SK-N-SH (cell line): ENCODE data around the gene AACS. TPM values are rescaled to one million over a fixed set of nuclear protein-coding genes. Genes with fewer than 3 reads are reported as not detected.

Source experiments
- CTCF ChIA-PET: fragments of 300-600, 350-600 bp; formaldehyde crosslinking; extraction: SDS; loops from one replicate; lab custom pipeline; 2021; lab: Yijun Ruan, JAX
- POLR2A ChIA-PET: fragments of 350-600 bp; sonication (Branson Sonifier 250); formaldehyde crosslinking; extraction: SDS; loops from one replicate; lab custom pipeline; 2020; ENCODE audit warnings: antibody characterized with exemption, inconsistent platforms; lab: Yijun Ruan, JAX
- DNase-seq: peaks from one replicate; pipeline ENCODE4 v3.0.0; 2012
- H2AFZ ChIP-seq: fragments of 200-600 bp; sonication (generic); 2 replicates; pipeline ENCODE4 v1.8.1; 2016; ENCODE audit warnings: antibody characterized with exemption, mild to moderate bottlenecking, low read depth
- H3F3A ChIP-seq: fragments of 200-600 bp; sonication (generic); replicated peaks from 2 replicates; pipeline ENCODE3; 2016; ENCODE audit warnings: antibody characterized with exemption, mild to moderate bottlenecking; ENCODE audit not compliant: insufficient read depth
- H3K27ac ChIP-seq, 2 experiments: fragments of 200-500 bp in 1 of 2; fragments of 200-600 bp in 1 of 2; sonication (Bioruptor generic) in 1 of 2; sonication (generic), shearing (Covaris generic) in 1 of 2; 2 replicates each; pipeline versions ENCODE4 v1.5.1 to v1.6.1; 2014 to 2016; ENCODE audit warnings: low read depth in 2 of 2, inconsistent platforms in 1 of 2, low read length in 1 of 2, mild to moderate bottlenecking in 1 of 2, mixed read lengths in 1 of 2
- H3K27me3 ChIP-seq: fragments of 200-600 bp; sonication (generic), shearing (Covaris generic); 2 replicates; pipeline ENCODE4 v1.6.1; 2016; ENCODE audit warnings: mixed run types; ENCODE audit not compliant: insufficient read depth
- H3K36me3 ChIP-seq, 2 experiments: fragments of 200-500 bp in 1 of 2; fragments of 200-600 bp in 1 of 2; sonication (Bioruptor generic) in 1 of 2; sonication (generic) in 1 of 2; replicated peaks in 1 of 2; 2 replicates each; pipeline versions ENCODE3 to v1.5.1; 2014 to 2016; ENCODE audit warnings: low read length in 1 of 2, mild to moderate bottlenecking in 1 of 2; ENCODE audit not compliant: insufficient read depth in 2 of 2, control insufficient read depth in 1 of 2
- H3K4me1 ChIP-seq, 2 experiments: fragments of 200-500 bp in 1 of 2; fragments of 200-600 bp in 1 of 2; sonication (Bioruptor generic) in 1 of 2; sonication (generic), shearing (Covaris generic) in 1 of 2; 2 replicates each; pipeline versions ENCODE4 v1.5.1 to v1.6.1; 2014 to 2016; ENCODE audit warnings: low read depth in 1 of 2, low read length in 1 of 2, mixed run types in 1 of 2; ENCODE audit not compliant: insufficient read depth in 2 of 2, control insufficient read depth in 1 of 2
- H3K4me2 ChIP-seq: fragments of 200-600 bp; sonication (generic), shearing (Covaris generic); 2 replicates; pipeline ENCODE4 v1.6.1; 2017; ENCODE audit warnings: mixed run types
- H3K4me3 ChIP-seq, 2 experiments: fragments of 200-500 bp in 1 of 2; fragments of 200-600 bp in 1 of 2; sonication (Bioruptor generic) in 1 of 2; sonication (generic), shearing (Covaris generic) in 1 of 2; 2 replicates each; pipeline versions ENCODE4 v1.5.1 to v1.8.1; 2014 to 2016; ENCODE audit warnings: low read depth in 2 of 2, inconsistent platforms in 1 of 2, low read length in 1 of 2, mild to moderate bottlenecking in 1 of 2, mixed read lengths in 1 of 2, moderate library complexity in 1 of 2
- H3K79me2 ChIP-seq: fragments of 200-600 bp; sonication (generic); 2 replicates; pipeline ENCODE4 v1.8.1; 2017; ENCODE audit warnings: mild to moderate bottlenecking; ENCODE audit not compliant: insufficient read depth
- H3K9ac ChIP-seq: fragments of 200-600 bp; sonication (generic); 2 replicates; pipeline ENCODE4 v1.6.1; 2017; ENCODE audit warnings: mixed run types
- H3K9me2 ChIP-seq: fragments of 200-600 bp; sonication (generic); 2 replicates; pipeline ENCODE4 v1.6.1; 2017; ENCODE audit warnings: mixed run types
- H3K9me3 ChIP-seq: fragments of 200-600 bp; sonication (generic); 2 replicates; pipeline ENCODE4 v1.6.1; 2017; ENCODE audit warnings: mixed run types, mild to moderate bottlenecking, moderate library complexity
- H4K20me1 ChIP-seq: fragments of 200-600 bp; sonication (generic); 2 replicates; pipeline ENCODE4 v1.6.1; 2017; ENCODE audit warnings: mild to moderate bottlenecking, mixed run types; ENCODE audit not compliant: insufficient read depth
- CHD2 ChIP-seq: fragments of 150-350 bp; IDR thresholded peaks from 2 replicates; pipeline ENCODE4 v1.6.1; 2018; ENCODE audit warnings: low read length; ENCODE audit not compliant: partially characterized antibody
- EP300 ChIP-seq, 2 experiments: IDR thresholded peaks; 2 replicates each; pipeline versions ENCODE4 v1.4.0 to v1.6.1; 2012; ENCODE audit warnings: borderline replicate concordance in 1 of 2, low read depth in 1 of 2, low read length in 1 of 2
- EZH2phosphoT487 ChIP-seq: fragments of 200-600 bp; sonication (generic); IDR thresholded peaks from 2 replicates; pipeline ENCODE4 v1.6.1; 2017; ENCODE audit warnings: low read depth, mixed run types, mild to moderate bottlenecking, antibody characterized with exemption, moderate library complexity, borderline replicate concordance
- FOSL2 ChIP-seq: IDR thresholded peaks from 2 replicates; pipeline ENCODE4 v1.4.0; 2012; ENCODE audit warnings: low read depth, mild to moderate bottlenecking, moderate library complexity, borderline replicate concordance
- JUND ChIP-seq: IDR thresholded peaks from 2 replicates; pipeline ENCODE4 v1.4.0; 2012
- MEF2A ChIP-seq: IDR thresholded peaks from 2 replicates; pipeline ENCODE4 v1.4.0; 2012; ENCODE audit warnings: low read depth, borderline replicate concordance
- MXI1 ChIP-seq: IDR thresholded peaks from 2 replicates; pipeline ENCODE4 v1.6.1; 2012; ENCODE audit warnings: mild to moderate bottlenecking, low read depth, low read length, improper control_type of control experiment
- NFIC ChIP-seq: IDR thresholded peaks from 2 replicates; pipeline ENCODE4 v1.4.0; 2012; ENCODE audit warnings: borderline replicate concordance
- POLR2AphosphoS5 ChIP-seq: IDR thresholded peaks from 2 replicates; pipeline ENCODE4 v1.6.1; 2012; ENCODE audit warnings: low read depth, low read length
- RFX5 ChIP-seq: IDR thresholded peaks from 2 replicates; pipeline ENCODE4 v1.6.1; 2012; ENCODE audit warnings: mild to moderate bottlenecking, improper control_type of control experiment, low read length
- RXRA ChIP-seq: IDR thresholded peaks from 2 replicates; pipeline ENCODE4 v1.4.0; 2012; ENCODE audit warnings: low read depth, mild to moderate bottlenecking, borderline replicate concordance
- SIN3A ChIP-seq: IDR thresholded peaks from 2 replicates; pipeline ENCODE4 v1.6.1; 2012; ENCODE audit warnings: low read depth, mild to moderate bottlenecking, low read length, moderate library complexity, borderline replicate concordance
- TAF1 ChIP-seq: IDR thresholded peaks from 2 replicates; pipeline ENCODE4 v1.6.1; 2012; ENCODE audit warnings: low read depth, mild to moderate bottlenecking, low read length, moderate library complexity, borderline replicate concordance
- TEAD4 ChIP-seq: IDR thresholded peaks from 2 replicates; pipeline ENCODE4 v1.4.0; 2012; ENCODE audit warnings: mild to moderate bottlenecking, borderline replicate concordance; ENCODE audit not compliant: insufficient read depth
- WGBS: methylation state at CpG from one replicate; pipeline ENCODE4 v1.1.6; 2017; ENCODE audit warnings: low lambda C conversion rate; 5-methylcytosine and 5-hydroxymethylcytosine counted together
- polyA plus RNA-seq, 3 experiments: library from polyadenylated mRNA; depleted of rRNA; stranded (reverse); fragments of >200 nt; gene quantifications; 2 replicates each; pipeline ENCODE4 v1.2.3, GENCODE V29; 2012
- TF ChIP-seq, protein P1 (sequence below): fragments of 150-350 bp; IDR thresholded peaks from 2 replicates; pipeline ENCODE4 v1.6.1; 2016; ENCODE audit warnings: mild to moderate bottlenecking, low read depth, low read length
- TF ChIP-seq, protein P2 (sequence below): IDR thresholded peaks from 2 replicates; pipeline ENCODE4 v1.4.0; 2012; ENCODE audit warnings: low read depth

Gene AACS
- polyA plus RNA-seq, 1 of the 3 experiments (the other 2 are of a cell fraction) = 17.3 TPM

DNA sequence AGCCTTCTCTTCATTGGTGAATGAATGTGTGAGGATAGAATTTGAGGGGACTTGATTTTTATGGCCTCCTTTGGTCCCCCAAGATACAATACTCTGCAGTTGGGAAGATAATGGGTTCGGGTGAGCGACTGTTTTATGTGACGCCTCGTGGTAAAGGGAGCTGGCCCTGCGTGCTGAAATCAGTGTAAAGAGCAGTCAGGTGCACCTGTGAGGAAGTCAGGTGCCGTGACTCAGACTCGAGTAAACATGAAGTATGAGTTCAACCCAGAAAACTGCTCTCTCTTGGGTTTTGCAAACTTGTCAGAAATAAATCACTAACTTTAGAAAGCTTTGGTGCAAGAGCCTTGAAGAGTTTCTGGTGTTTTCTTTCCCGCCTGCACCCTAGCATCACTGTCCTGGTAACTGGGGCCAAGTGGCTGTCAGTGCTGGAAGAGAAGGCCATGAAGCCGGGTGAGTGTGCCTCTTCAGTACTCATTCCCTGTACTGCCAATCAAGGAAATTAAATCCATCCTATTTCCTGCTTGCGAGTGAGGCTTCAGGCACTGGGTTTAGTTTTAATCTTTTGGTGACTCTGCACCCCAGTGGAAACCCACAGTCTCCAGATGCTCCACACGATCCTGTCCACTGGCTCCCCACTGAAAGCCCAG is 59.2 kb downstream of the AACS start:
- DNase-seq = no peak
- Histone ChIP-seq H2AFZ (no peak overlapping the region), H3F3A (no peaks in the 10 kb centered on the region), H3K4me2 (no peak overlapping the region), H3K27ac (no peak overlapping the region), H3K9me2 (no peaks in the 10 kb centered on the region), H3K36me3 (peaks cover 0 to 10% of the 10 kb centered on the region in 2 experiments), H3K4me3 (no peak overlapping the region), H3K4me1 (peaks cover 0 to 28% of the 10 kb centered on the region in 2 experiments; a peak in 1 of 4 replicates), H3K27me3 (no peaks in the 10 kb centered on the region), H3K9ac (no peak overlapping the region)
- 87% methylated on average over 11 of the region's 11 CpGs for WGBS
- CTCF ChIA-PET = no interaction called here
- TF ChIP-seq MXI1 (no peak), CHD2 (no peak), RFX5 (no peak)
- TF ChIP-seq, all 33 proteins: peak for 0
- Histone ChIP-seq H3K79me2 (no peaks in the 10 kb centered on the region), H4K20me1 (no peaks in the 10 kb centered on the region), H3K9me3 (no peaks in the 10 kb centered on the region)
- POLR2A ChIA-PET = no interaction called here

DNA sequence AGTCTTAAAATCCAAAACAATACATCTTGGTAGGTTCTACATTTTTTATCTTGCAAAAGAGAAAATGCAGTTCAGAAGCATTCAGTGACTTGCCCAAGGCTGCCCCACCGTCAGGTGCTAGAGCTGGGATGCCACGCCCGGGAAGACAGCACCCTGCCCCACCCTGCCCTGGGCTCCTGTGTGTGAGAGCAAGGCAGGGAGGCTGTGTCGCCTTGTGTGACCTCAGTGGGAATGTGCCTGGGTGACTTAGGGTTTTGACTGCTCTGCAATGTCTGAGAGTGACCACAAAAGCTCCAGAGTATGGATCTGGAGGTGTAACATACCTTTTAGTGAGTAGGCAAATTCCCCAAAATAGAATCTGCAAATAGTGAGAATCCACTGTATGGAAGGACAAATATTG is 60.0 kb downstream of the AACS start:
- Histone ChIP-seq H3K4me1 (peaks cover 0 to 27% of the 10 kb centered on the region in 2 experiments; a peak in 1 of 4 replicates), H3K79me2 (no peaks in the 10 kb centered on the region), H3F3A (no peaks in the 10 kb centered on the region), H3K9me3 (no peaks in the 10 kb centered on the region), H3K27me3 (no peaks in the 10 kb centered on the region), H4K20me1 (no peaks in the 10 kb centered on the region), H3K4me2 (no peak overlapping the region), H3K27ac (no peak overlapping the region), H2AFZ (no peak overlapping the region), H3K4me3 (no peak overlapping the region), H3K9me2 (no peaks in the 10 kb centered on the region), H3K36me3 (peaks cover 0 to 9% of the 10 kb centered on the region in 2 experiments), H3K9ac (no peak overlapping the region)
- TF ChIP-seq TEAD4 = no peak
- TF ChIP-seq TAF1 = no peak
- TF ChIP-seq NFIC = no peak
- no peak for TF ChIP-seq JUND
- no peak for TF ChIP-seq MXI1
- TF ChIP-seq CHD2 = no peak
- TF ChIP-seq MEF2A = no peak
- TF ChIP-seq SIN3A = no peak
- TF ChIP-seq, protein P1, sequence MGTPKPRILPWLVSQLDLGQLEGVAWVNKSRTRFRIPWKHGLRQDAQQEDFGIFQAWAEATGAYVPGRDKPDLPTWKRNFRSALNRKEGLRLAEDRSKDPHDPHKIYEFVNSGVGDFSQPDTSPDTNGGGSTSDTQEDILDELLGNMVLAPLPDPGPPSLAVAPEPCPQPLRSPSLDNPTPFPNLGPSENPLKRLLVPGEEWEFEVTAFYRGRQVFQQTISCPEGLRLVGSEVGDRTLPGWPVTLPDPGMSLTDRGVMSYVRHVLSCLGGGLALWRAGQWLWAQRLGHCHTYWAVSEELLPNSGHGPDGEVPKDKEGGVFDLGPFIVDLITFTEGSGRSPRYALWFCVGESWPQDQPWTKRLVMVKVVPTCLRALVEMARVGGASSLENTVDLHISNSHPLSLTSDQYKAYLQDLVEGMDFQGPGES = no peak
- no peak for TF ChIP-seq EP300 (IDR thresholded peaks at IDR 0.05; ENCODE audit: borderline replicate concordance in 1 of 2, low read depth in 1 of 2, low read length in 1 of 2)
- TF ChIP-seq, protein P2, sequence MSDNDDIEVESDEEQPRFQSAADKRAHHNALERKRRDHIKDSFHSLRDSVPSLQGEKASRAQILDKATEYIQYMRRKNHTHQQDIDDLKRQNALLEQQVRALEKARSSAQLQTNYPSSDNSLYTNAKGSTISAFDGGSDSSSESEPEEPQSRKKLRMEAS = no peak
- no peak for TF ChIP-seq RXRA
- no peak for TF ChIP-seq POLR2AphosphoS5
- no peak for TF ChIP-seq FOSL2
- TF ChIP-seq EZH2phosphoT487 = no peak
- DNase-seq = no peak
- POLR2A ChIA-PET = no interaction called here
- CTCF ChIA-PET = no interaction called here
- WGBS = 77% methylated on average over 4 of the region's 4 CpGs
